Esophagus (tissue), 2 donors: ENCODE measurements around the gene ACAP1. TPM values are rescaled to one million over a fixed set of nuclear protein-coding genes. Genes with fewer than 3 reads are reported as not detected.
A peak's percentile ranks its signal among the peaks of the same experiment; 100 is the strongest.

Experiments used
- H3K27ac ChIP-seq, 2 donors: one replicate each; pipeline ENCODE4 v1.5.1; 2013; ENCODE audit warnings: low read depth in 2 of 2, mild to moderate bottlenecking in 2 of 2, inconsistent platforms in 1 of 2, low read length in 1 of 2, moderate library complexity in 1 of 2
- H3K27me3 ChIP-seq, 2 donors: one replicate each; pipeline ENCODE4 v1.6.1; 2013; ENCODE audit warnings: low read length in 2 of 2, control low read depth in 1 of 2, mild to moderate bottlenecking in 1 of 2; ENCODE audit not compliant: insufficient read depth in 2 of 2, control insufficient read depth in 1 of 2
- H3K36me3 ChIP-seq, 2 donors: one replicate each; pipeline ENCODE4 v1.6.1; 2013; ENCODE audit warnings: low read length in 1 of 2; ENCODE audit not compliant: control insufficient read depth in 2 of 2, insufficient read depth in 2 of 2
- H3K4me1 ChIP-seq, 2 donors: one replicate each; pipeline ENCODE4 v1.6.1; 2013; ENCODE audit warnings: low read length in 1 of 2; ENCODE audit not compliant: control insufficient read depth in 2 of 2, insufficient read depth in 2 of 2
- H3K4me3 ChIP-seq, 2 donors: one replicate each; pipeline ENCODE4 v1.5.1; 2013; ENCODE audit warnings: low read length in 2 of 2, mild to moderate bottlenecking in 2 of 2, low read depth in 1 of 2, moderate library complexity in 1 of 2
- H3K9me3 ChIP-seq, 2 donors: one replicate each; pipeline ENCODE4 v1.6.1; 2013; ENCODE audit warnings: mild to moderate bottlenecking in 2 of 2, low read depth in 1 of 2, low read length in 1 of 2, moderate library complexity in 1 of 2; ENCODE audit not compliant: control insufficient read depth in 2 of 2, insufficient read depth in 1 of 2
- WGBS, 2 donors: extraction: QIAGEN DNeasy Blood & Tissue Kit; methylation state at CpG; one replicate each; pipeline ENCODE4 v1.1.7; 2013; 5-methylcytosine and 5-hydroxymethylcytosine counted together
- polyA plus RNA-seq, 2 donors: library from polyadenylated mRNA; stranded (reverse); fragments of 200-250 nt; gene quantifications; one replicate each; pipeline ENCODE4 v1.2.3, GENCODE V29; 2013
- donor health status: healthy with polysubstance abuse.
- donor health status: Bipolar disorder and iron deficiency.

The ACAP1 gene
- polyA plus RNA-seq, 2 donors: 5.3 to 9.7 TPM

- H3K27ac ChIP-seq: peak overlapping the region in 1 of 2 donors; percentile 5
- H3K36me3 ChIP-seq: peaks cover 19 to 29% of the 10 kb centered on the region in 2 donors
- H3K27me3 ChIP-seq: no peaks in the 10 kb centered on the region
- H3K4me3 ChIP-seq: no peak overlapping the region
- WGBS, 2 donors: 73 to 75% methylated on average over 7 of the region's 7 CpGs
- H3K9me3 ChIP-seq: no peaks in the 10 kb centered on the region
- peaks cover 2 to 16% of the 10 kb centered on the region in 2 donors for H3K4me1 ChIP-seq
Observed at GRCh38 chr17:7311110-7311705, 25.1 kb upstream of the ACAP1 start.

GRCh38 chr17:7312432-7313087 lies 23.8 kb upstream of the ACAP1 start:
- Histone ChIP-seq H3K36me3 (peaks cover 19 to 34% of the 10 kb centered on the region in 2 donors), H3K4me3 (no peak overlapping the region), H3K4me1 (peaks cover 2 to 16% of the 10 kb centered on the region in 2 donors), H3K27me3 (no peaks in the 10 kb centered on the region), H3K9me3 (no peaks in the 10 kb centered on the region), H3K27ac (peak overlapping the region in 1 of 2 donors; percentile 56)
- WGBS, 2 donors: 72 to 76% methylated on average over 7 of the region's 7 CpGs

- Histone ChIP-seq H3K4me3 (no peak overlapping the region), H3K27me3 (no peaks in the 10 kb centered on the region), H3K4me1 (peaks cover 2 to 16% of the 10 kb centered on the region in 2 donors), H3K36me3 (peaks cover 23 to 41% of the 10 kb centered on the region in 2 donors), H3K9me3 (no peaks in the 10 kb centered on the region), H3K27ac (peak overlapping the region in 1 of 2 donors; percentile 56)
- WGBS, 2 donors: 78 to 84% methylated on average over 7 of the region's 7 CpGs
Observed at GRCh38 chr17:7313088-7313889, 23.0 kb upstream of the ACAP1 start.

GRCh38 chr17:7313890-7314718 lies 22.2 kb upstream of the ACAP1 start:
- 41 to 45% methylated on average over 9 of the region's 9 CpGs for WGBS, 2 donors
- no peaks in the 10 kb centered on the region for H3K27me3 ChIP-seq
- peak overlapping the region; percentile 61 to 84 for H3K4me3 ChIP-seq
- peak overlapping the region; percentile 98 for H3K27ac ChIP-seq
- H3K4me1 ChIP-seq: peaks cover 2 to 16% of the 10 kb centered on the region in 2 donors
- H3K9me3 ChIP-seq: no peaks in the 10 kb centered on the region
- H3K36me3 ChIP-seq: peaks cover 25 to 48% of the 10 kb centered on the region in 2 donors

GRCh38 chr17:7314719-7315569 lies 21.4 kb upstream of the ACAP1 start, which contains the start of gene GPS2:
TSS of gene GPS2 (minus strand) at chr17:7315360. CDS start at chr17:7315052, 308 bp downstream.
- H3K4me1 ChIP-seq: peaks cover 0 to 12% of the 10 kb centered on the region in 2 donors
- WGBS, 2 donors: 0 to 1% methylated on average over 74 to 95 of the region's 95 CpGs
- H3K36me3 ChIP-seq: peaks cover 25 to 43% of the 10 kb centered on the region in 2 donors
- H3K27me3 ChIP-seq: no peaks in the 10 kb centered on the region
- peak within 1 kb of the TSS; percentile 98 for H3K27ac ChIP-seq
- H3K4me3 ChIP-seq: peak within 1 kb of the TSS; percentile 61 to 84
- no peaks in the 10 kb centered on the region for H3K9me3 ChIP-seq

- Histone ChIP-seq H3K4me1 (peaks cover 0 to 10% of the 10 kb centered on the region in 2 donors), H3K27me3 (no peaks in the 10 kb centered on the region), H3K9me3 (no peaks in the 10 kb centered on the region), H3K27ac (peak overlapping the region; percentile 98), H3K36me3 (peaks cover 25 to 42% of the 10 kb centered on the region in 2 donors), H3K4me3 (peak overlapping the region; percentile 61 to 84)
- 27% methylated on average over 30 of the region's 30 CpGs for WGBS, 2 donors
Observed at GRCh38 chr17:7315570-7316235, 20.6 kb upstream of the ACAP1 start.

- WGBS, 2 donors: 80 to 88% methylated on average over 15 to 16 of the region's 16 CpGs
- Histone ChIP-seq H3K36me3 (peaks cover 23 to 50% of the 10 kb centered on the region in 2 donors), H3K9me3 (no peaks in the 10 kb centered on the region), H3K27me3 (no peaks in the 10 kb centered on the region), H3K4me1 (peaks cover 0 to 7% of the 10 kb centered on the region in 2 donors), H3K27ac (no peak overlapping the region), H3K4me3 (no peak overlapping the region)
Observed at GRCh38 chr17:7317161-7317803, 19.0 kb upstream of the ACAP1 start.
